HEK293 (cell line): Measurements from ENCODE around the gene ZBTB4.

ENCODE experiments used
- CTCF ChIA-PET: fragments of 350-600 bp; formaldehyde crosslinking; extraction: SDS; loops from one replicate; lab custom pipeline; 2021; ENCODE audit warnings: antibody characterized with exemption; lab: Yijun Ruan, JAX
- POLR2A ChIA-PET: fragments of 300-600 bp; formaldehyde crosslinking; extraction: SDS; loops from one replicate; lab custom pipeline; 2020; ENCODE audit warnings: antibody characterized with exemption, inconsistent platforms; lab: Yijun Ruan, JAX
- H3K27ac ChIP-seq: fragments of 200-500 bp; sonication (Bioruptor generic); 2 replicates; pipeline ENCODE4 v1.5.1; 2014; ENCODE audit warnings: low read depth, low read length, control low read depth, inconsistent platforms; ENCODE audit errors: extremely low read depth
- H3K36me3 ChIP-seq, 2 experiments: fragments of 200-500 bp in 1 of 2; sonication (Bioruptor generic) in 1 of 2; 1 replicate in 1 of 2; 2 replicates in 1 of 2; pipeline ENCODE4 v1.5.1; 2014 to 2017; ENCODE audit warnings: inconsistent platforms in 2 of 2, low read length in 2 of 2; ENCODE audit not compliant: control insufficient read depth in 2 of 2, insufficient read depth in 1 of 2
- H3K4me1 ChIP-seq: fragments of 200-500 bp; sonication (Bioruptor generic); 2 replicates; pipeline ENCODE4 v1.5.1; 2014; ENCODE audit warnings: mild to moderate bottlenecking, low read length, inconsistent platforms; ENCODE audit not compliant: control insufficient read depth, insufficient read depth
- H3K4me3 ChIP-seq: 2 replicates; pipeline ENCODE4 v1.5.1; 2011; ENCODE audit warnings: low read depth, mild to moderate bottlenecking, control low read depth, low read length, moderate library complexity
- H3K9me3 ChIP-seq: fragments of 200-500 bp; sonication (Bioruptor generic); 2 replicates; pipeline ENCODE4 v1.5.1; 2014; ENCODE audit warnings: low read depth, low read length, inconsistent platforms; ENCODE audit not compliant: control insufficient read depth, insufficient read depth
- EGR2 ChIP-seq: fragments of 450-650 bp; formaldehyde crosslinking; IDR thresholded peaks from 2 replicates; pipeline ENCODE4 v1.5.1; 2016; ENCODE audit warnings: low read depth, missing biosample characterization, missing genetic modification characterization
- HOXD13 ChIP-seq: sonication (generic); formaldehyde crosslinking; IDR thresholded peaks from 2 replicates; pipeline ENCODE4 v1.8.0; 2022; ENCODE audit warnings: missing genetic modification reagents, borderline replicate concordance
- MZF1 ChIP-seq: fragments of 450-650 bp; formaldehyde crosslinking; IDR thresholded peaks from 2 replicates; pipeline ENCODE4 v1.5.1; 2017; ENCODE audit warnings: missing biosample characterization, missing genetic modification characterization, borderline replicate concordance
- SP3 ChIP-seq: fragments of 450-650 bp; formaldehyde crosslinking; IDR thresholded peaks from 2 replicates; pipeline ENCODE4 v1.5.1; 2016; ENCODE audit warnings: missing biosample characterization, missing genetic modification characterization
- ZBTB10 ChIP-seq: fragments of 450-650 bp; formaldehyde crosslinking; IDR thresholded peaks from 2 replicates; pipeline ENCODE4 v1.5.1; 2016; ENCODE audit warnings: missing biosample characterization, missing genetic modification characterization
- ZFHX2 ChIP-seq: fragments of 450-650 bp; formaldehyde crosslinking; conservative IDR thresholded peaks from 2 replicates; pipeline ENCODE4 v1.5.1; 2016; ENCODE audit warnings: missing biosample characterization, missing genetic modification characterization
- ZNF223 ChIP-seq: fragments of 450-650 bp; formaldehyde crosslinking; IDR thresholded peaks from 2 replicates; pipeline ENCODE4 v1.5.1; 2016; ENCODE audit warnings: missing biosample characterization, missing genetic modification characterization
- ZNF266 ChIP-seq: fragments of 450-650 bp; formaldehyde crosslinking; IDR thresholded peaks from 2 replicates; pipeline ENCODE4 v1.5.1; 2016; ENCODE audit warnings: missing biosample characterization, missing genetic modification characterization, low read depth
- ZNF423 ChIP-seq: fragments of 450-650 bp; formaldehyde crosslinking; IDR thresholded peaks from 2 replicates; pipeline ENCODE4 v1.5.1; 2016; ENCODE audit warnings: missing biosample characterization, missing genetic modification characterization
- ZNF426 ChIP-seq: fragments of 450-650 bp; formaldehyde crosslinking; IDR thresholded peaks from 2 replicates; pipeline ENCODE4 v1.5.1; 2017; ENCODE audit warnings: missing biosample characterization, missing genetic modification characterization, mild to moderate bottlenecking, inconsistent platforms, moderate library complexity
- ZNF449 ChIP-seq: fragments of 450-650 bp; formaldehyde crosslinking; IDR thresholded peaks from 2 replicates; pipeline ENCODE4 v1.5.1; 2017; ENCODE audit warnings: missing biosample characterization, mild to moderate bottlenecking, missing genetic modification characterization, moderate library complexity
- ZNF610 ChIP-seq: fragments of 450-650 bp; formaldehyde crosslinking; IDR thresholded peaks from 2 replicates; pipeline ENCODE4 v1.5.1; 2016; ENCODE audit warnings: missing biosample characterization, missing genetic modification characterization, borderline replicate concordance
- ZNF629 ChIP-seq: fragments of 450-650 bp; formaldehyde crosslinking; IDR thresholded peaks from 2 replicates; pipeline ENCODE4 v1.5.1; 2017; ENCODE audit warnings: missing biosample characterization, missing genetic modification characterization
- ZNF654 ChIP-seq: fragments of 450-650 bp; formaldehyde crosslinking; IDR thresholded peaks from 2 replicates; pipeline ENCODE4 v1.5.1; 2016; ENCODE audit warnings: low read depth, missing biosample characterization, missing genetic modification characterization
- ZNF658 ChIP-seq: fragments of 450-650 bp; formaldehyde crosslinking; IDR thresholded peaks from 2 replicates; pipeline ENCODE4; 2016; ENCODE audit warnings: missing biosample characterization, missing genetic modification characterization
- ZNF664 ChIP-seq: fragments of 450-650 bp; formaldehyde crosslinking; IDR thresholded peaks from 2 replicates; pipeline ENCODE4 v1.5.1; 2016; ENCODE audit warnings: missing biosample characterization, missing genetic modification characterization
- ZNF704 ChIP-seq: fragments of 450-650 bp; formaldehyde crosslinking; IDR thresholded peaks from 2 replicates; pipeline ENCODE4 v1.5.1; 2016; ENCODE audit warnings: missing biosample characterization, missing genetic modification characterization
- ZNF777 ChIP-seq: fragments of 450-650 bp; formaldehyde crosslinking; IDR thresholded peaks from 2 replicates; pipeline ENCODE4 v1.5.1; 2017; ENCODE audit warnings: missing biosample characterization, missing genetic modification characterization, borderline replicate concordance
- TF ChIP-seq, protein P1 (sequence below): sonication (generic); formaldehyde crosslinking; IDR thresholded peaks from 2 replicates; pipeline ENCODE4 v1.8.1; 2022; ENCODE audit warnings: mild to moderate bottlenecking, moderate library complexity, missing genetic modification reagents
- TF ChIP-seq, protein P2 (sequence below): fragments of 450-650 bp; formaldehyde crosslinking; IDR thresholded peaks from 2 replicates; pipeline ENCODE4 v1.5.1; 2016; ENCODE audit warnings: missing biosample characterization, missing genetic modification characterization

ZBTB4 gene

GRCh38 chr17:7429722-7430121 is 49.7 kb downstream of the ZBTB4 start:
- POLR2A ChIA-PET = interaction anchor here (1.5 kb wide), 1 partner anchor 25 kb away, joined by 3 read pairs; the partner anchor contains the start of gene TMEM256
- CTCF ChIA-PET = interaction anchor here (1.1 kb wide), 1 partner anchor 74 kb away, joined by 3 read pairs; the partner anchor contains the start of gene TMEM95

GRCh38 chr17:7428557-7428956 is 50.9 kb downstream of the ZBTB4 start, which contains the start of gene SPEM3:
Gene SPEM3, plus strand, starts transcription at chr17:7428857. Its CDS starts 46 bp downstream, at chr17:7428903.
- Histone ChIP-seq H3K9me3 (no peaks in the 10 kb centered on the region), H3K36me3 (no peaks in the 10 kb centered on the region), H3K4me1 (no peaks in the 10 kb centered on the region), H3K27ac (no peak within 1 kb of the TSS), H3K4me3 (no peak within 1 kb of the TSS)
- no peak for TF ChIP-seq ZNF777 (tag by site-specific recombination)
- ChIA-PET CTCF (interaction anchor here (1.1 kb wide), 1 partner anchor 73 kb away, joined by 3 read pairs; the partner anchor contains the start of gene TMEM95), POLR2A (interaction anchor here (0.6 to 1.0 kb wide), 2 partner anchors 25 to 69 kb away, joined by 4 to 5 read pairs; partner anchors contain the start of gene TMEM256)

More at GRCh38 chr17:7429722-7430121, 49.7 kb downstream of the ZBTB4 start:
- no peaks in the 10 kb centered on the region for H3K36me3 ChIP-seq
- H3K27ac ChIP-seq = no peak overlapping the region
- H3K9me3 ChIP-seq = no peaks in the 10 kb centered on the region
- H3K4me3 ChIP-seq = no peak overlapping the region
- H3K4me1 ChIP-seq = no peaks in the 10 kb centered on the region
- TF ChIP-seq ZNF449 (tag by site-specific recombination) (no peak), ZNF266 (tag by site-specific recombination) (no peak), ZFHX2 (tag by site-specific recombination) (peak; percentile 36; the same call in 1 of the 2 replicates), ZBTB10 (tag by site-specific recombination) (no peak), HOXD13 (no peak), ZNF777 (tag by site-specific recombination) (no peak), EGR2 (tag by site-specific recombination) (peak; percentile 49)
- TF ChIP-seq, protein P1, sequence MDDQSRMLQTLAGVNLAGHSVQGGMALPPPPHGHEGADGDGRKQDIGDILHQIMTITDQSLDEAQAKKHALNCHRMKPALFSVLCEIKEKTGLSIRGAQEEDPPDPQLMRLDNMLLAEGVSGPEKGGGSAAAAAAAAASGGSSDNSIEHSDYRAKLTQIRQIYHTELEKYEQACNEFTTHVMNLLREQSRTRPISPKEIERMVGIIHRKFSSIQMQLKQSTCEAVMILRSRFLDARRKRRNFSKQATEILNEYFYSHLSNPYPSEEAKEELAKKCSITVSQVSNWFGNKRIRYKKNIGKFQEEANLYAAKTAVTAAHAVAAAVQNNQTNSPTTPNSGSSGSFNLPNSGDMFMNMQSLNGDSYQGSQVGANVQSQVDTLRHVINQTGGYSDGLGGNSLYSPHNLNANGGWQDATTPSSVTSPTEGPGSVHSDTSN = no peak
- TF ChIP-seq, protein P2, sequence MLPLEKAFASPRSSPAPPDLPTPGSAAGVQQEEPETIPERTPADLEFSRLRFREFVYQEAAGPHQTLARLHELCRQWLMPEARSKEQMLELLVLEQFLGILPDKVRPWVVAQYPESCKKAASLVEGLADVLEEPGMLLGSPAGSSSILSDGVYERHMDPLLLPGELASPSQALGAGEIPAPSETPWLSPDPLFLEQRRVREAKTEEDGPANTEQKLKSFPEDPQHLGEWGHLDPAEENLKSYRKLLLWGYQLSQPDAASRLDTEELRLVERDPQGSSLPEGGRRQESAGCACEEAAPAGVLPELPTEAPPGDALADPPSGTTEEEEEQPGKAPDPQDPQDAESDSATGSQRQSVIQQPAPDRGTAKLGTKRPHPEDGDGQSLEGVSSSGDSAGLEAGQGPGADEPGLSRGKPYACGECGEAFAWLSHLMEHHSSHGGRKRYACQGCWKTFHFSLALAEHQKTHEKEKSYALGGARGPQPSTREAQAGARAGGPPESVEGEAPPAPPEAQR = no peak

DNA sequence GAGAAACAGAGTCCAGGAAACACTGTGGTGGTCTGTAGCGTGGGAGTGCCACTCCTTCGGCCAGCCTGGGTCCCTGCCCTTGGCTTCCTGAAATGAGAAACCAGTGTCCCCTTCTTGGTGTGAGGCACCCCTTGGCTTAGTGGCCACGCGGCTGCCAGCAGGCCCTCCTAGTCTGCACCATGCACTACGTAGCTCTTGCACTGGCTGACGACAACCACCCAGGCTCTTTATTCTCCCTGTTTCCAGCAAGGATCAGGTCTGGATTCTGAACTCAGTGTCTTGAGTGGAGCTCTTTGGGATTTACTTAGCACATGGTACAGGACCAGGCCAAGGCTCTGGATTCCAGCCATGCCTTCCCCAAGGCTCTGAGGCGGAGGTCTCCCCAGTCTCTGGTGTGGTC is 51.9 kb downstream of the ZBTB4 start:
- POLR2A ChIA-PET = no interaction called here
- H3K36me3 ChIP-seq = no peaks in the 10 kb centered on the region
- CTCF ChIA-PET = no interaction called here
- no peaks in the 10 kb centered on the region for H3K9me3 ChIP-seq
- no peak overlapping the region for H3K4me3 ChIP-seq
- H3K27ac ChIP-seq = no peak overlapping the region
- no peaks in the 10 kb centered on the region for H3K4me1 ChIP-seq
- no peak for TF ChIP-seq ZNF629 (tag by site-specific recombination)
- TF ChIP-seq ZNF423 = no peak
- TF ChIP-seq ZNF426 (tag by site-specific recombination) = no peak
- TF ChIP-seq ZNF664 (tag by site-specific recombination) = no peak
- no peak for TF ChIP-seq ZBTB10 (tag by site-specific recombination)
- no peak for TF ChIP-seq ZNF658
- TF ChIP-seq ZNF223 (tag by site-specific recombination) = no peak
- TF ChIP-seq SP3 (tag by site-specific recombination) = no peak
- TF ChIP-seq ZNF654 = no peak
- TF ChIP-seq MZF1 (tag by site-specific recombination) = no peak
- no peak for TF ChIP-seq ZNF610 (tag by site-specific recombination)
- TF ChIP-seq ZNF704 = no peak
